Memory B cell (primary cell): ENCODE data around the gene ADCY9.
"Not testable (repeated sequence)": the region's sequence is repeated elsewhere in the genome, so short reads cannot be mapped to it uniquely, and the experiment has no call there.

Source experiments
- ATAC-seq: fragments of 150-1000 bp; cut with Tn5 transposase; 2 replicates; pipeline ENCODE4 v1.10.0; 2021; ENCODE audit warnings: low read depth, mild to moderate bottlenecking, moderate library complexity
- DNase-seq, 2 donors: peaks; one replicate each; pipeline ENCODE4 v3.0.0; 2022; ENCODE audit warnings: low spot score in 2 of 2
- H3K27ac Mint-ChIP-seq: one replicate; pipeline ENCODE4 v1.8.0; 2022; ENCODE audit warnings: mild to moderate bottlenecking, moderate library complexity, mixed read lengths
- H3K27me3 Mint-ChIP-seq: one replicate; pipeline ENCODE4 v1.8.0; 2022; ENCODE audit warnings: mixed read lengths
- H3K36me3 Mint-ChIP-seq: one replicate; pipeline ENCODE4 v1.8.0; 2022; ENCODE audit warnings: mild to moderate bottlenecking, mixed read lengths
- H3K4me1 Mint-ChIP-seq: one replicate; pipeline ENCODE4 v1.8.0; 2022; ENCODE audit warnings: mixed read lengths
- H3K4me3 Mint-ChIP-seq: one replicate; pipeline ENCODE4 v1.8.0; 2022; ENCODE audit warnings: mild to moderate bottlenecking, moderate library complexity, mixed read lengths
- H3K9me3 Mint-ChIP-seq: one replicate; pipeline ENCODE4 v1.8.0; 2022; ENCODE audit warnings: mixed read lengths

The ADCY9 gene

GRCh38 chr16:3945751-3946603, 170.3 kb downstream of the ADCY9 start:
- DNase-seq (no peak), ATAC-seq (no peak)
- H3K9me3 Mint-ChIP-seq: peaks cover 2% of the 10 kb centered on the region
- H3K27me3 Mint-ChIP-seq: peaks cover 6% of the 10 kb centered on the region
- no peaks in the 10 kb centered on the region for H3K36me3 Mint-ChIP-seq
- peaks cover 2% of the 10 kb centered on the region for H3K4me1 Mint-ChIP-seq
- H3K27ac Mint-ChIP-seq: no peak overlapping the region
- H3K4me3 Mint-ChIP-seq: no peak overlapping the region

GRCh38 chr16:3944457-3944856, 171.8 kb downstream of the ADCY9 start:
- not testable (repeated sequence) for DNase-seq, H3K9me3 Mint-ChIP-seq, H3K27me3 Mint-ChIP-seq, ATAC-seq, H3K27ac Mint-ChIP-seq, H3K4me3 Mint-ChIP-seq, H3K36me3 Mint-ChIP-seq, H3K4me1 Mint-ChIP-seq

DNA sequence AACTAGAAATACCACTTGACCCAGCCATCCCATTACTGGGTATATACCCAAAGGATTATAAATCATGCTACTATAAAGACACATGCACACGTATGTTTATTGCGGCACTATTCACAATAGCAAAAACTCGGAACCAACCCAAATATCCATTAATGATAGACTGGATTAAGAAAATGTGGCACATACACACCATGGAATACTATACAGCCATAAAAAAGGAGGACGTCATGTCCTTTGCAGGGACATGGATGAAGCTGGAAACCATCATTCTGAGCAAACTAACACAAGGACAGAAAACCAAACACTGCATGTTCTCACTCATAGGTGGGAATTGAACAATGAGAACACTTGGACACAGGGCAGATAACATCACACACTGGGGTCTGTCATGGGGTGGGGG, 174.1 kb downstream of the ADCY9 start:
- H3K27me3 Mint-ChIP-seq, H3K4me1 Mint-ChIP-seq, ATAC-seq, H3K4me3 Mint-ChIP-seq, H3K36me3 Mint-ChIP-seq, H3K9me3 Mint-ChIP-seq, H3K27ac Mint-ChIP-seq, DNase-seq: not testable (repeated sequence)

GRCh38 chr16:3938843-3939624, 177.2 kb downstream of the ADCY9 start:
- DNase-seq (peak; percentile 65 to 76), ATAC-seq (peak; percentile 80)
- H3K4me1 Mint-ChIP-seq: peaks cover 3% of the 10 kb centered on the region
- peaks cover 2% of the 10 kb centered on the region for H3K9me3 Mint-ChIP-seq
- no peak overlapping the region for H3K27ac Mint-ChIP-seq
- no peaks in the 10 kb centered on the region for H3K36me3 Mint-ChIP-seq
- peaks cover 9% of the 10 kb centered on the region for H3K27me3 Mint-ChIP-seq
- no peak overlapping the region for H3K4me3 Mint-ChIP-seq

DNA sequence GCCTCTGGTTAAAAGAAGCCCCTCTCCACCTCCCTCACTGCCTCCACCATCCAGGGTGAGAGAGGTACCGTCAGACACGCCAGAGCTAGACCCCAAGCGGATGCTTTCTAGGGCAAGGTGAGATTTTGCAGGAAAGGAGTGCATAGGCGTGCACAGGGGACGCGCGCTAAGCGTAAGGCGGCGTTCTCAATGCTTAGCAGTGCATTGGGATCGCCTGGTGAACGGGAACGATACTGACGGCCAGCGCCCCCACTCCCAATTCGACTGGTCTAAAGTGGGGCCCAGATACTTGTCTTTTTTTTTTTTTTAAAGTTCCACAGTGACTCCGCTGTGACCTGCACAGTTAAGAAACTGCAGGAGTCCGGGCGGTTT, 177.8 kb downstream of the ADCY9 start:
- Mint-ChIP-seq H3K4me3 (no peak overlapping the region), H3K27me3 (peaks cover 9% of the 10 kb centered on the region), H3K9me3 (peaks cover 2% of the 10 kb centered on the region), H3K4me1 (peaks cover 3% of the 10 kb centered on the region), H3K27ac (no peak overlapping the region), H3K36me3 (no peaks in the 10 kb centered on the region)
- ATAC-seq: no peak
- DNase-seq: no peak

GRCh38 chr16:3937066-3937875, 179.0 kb downstream of the ADCY9 start:
- peaks cover 9% of the 10 kb centered on the region for H3K27me3 Mint-ChIP-seq
- DNase-seq (no peak), ATAC-seq (no peak)
- peaks cover 3% of the 10 kb centered on the region for H3K4me1 Mint-ChIP-seq
- peaks cover 2% of the 10 kb centered on the region for H3K9me3 Mint-ChIP-seq
- H3K27ac Mint-ChIP-seq: no peak overlapping the region
- H3K4me3 Mint-ChIP-seq: no peak overlapping the region
- no peaks in the 10 kb centered on the region for H3K36me3 Mint-ChIP-seq

GRCh38 chr16:3935921-3936320, 180.3 kb downstream of the ADCY9 start:
- H3K27ac Mint-ChIP-seq: no peak overlapping the region
- DNase-seq: no peak

DNA sequence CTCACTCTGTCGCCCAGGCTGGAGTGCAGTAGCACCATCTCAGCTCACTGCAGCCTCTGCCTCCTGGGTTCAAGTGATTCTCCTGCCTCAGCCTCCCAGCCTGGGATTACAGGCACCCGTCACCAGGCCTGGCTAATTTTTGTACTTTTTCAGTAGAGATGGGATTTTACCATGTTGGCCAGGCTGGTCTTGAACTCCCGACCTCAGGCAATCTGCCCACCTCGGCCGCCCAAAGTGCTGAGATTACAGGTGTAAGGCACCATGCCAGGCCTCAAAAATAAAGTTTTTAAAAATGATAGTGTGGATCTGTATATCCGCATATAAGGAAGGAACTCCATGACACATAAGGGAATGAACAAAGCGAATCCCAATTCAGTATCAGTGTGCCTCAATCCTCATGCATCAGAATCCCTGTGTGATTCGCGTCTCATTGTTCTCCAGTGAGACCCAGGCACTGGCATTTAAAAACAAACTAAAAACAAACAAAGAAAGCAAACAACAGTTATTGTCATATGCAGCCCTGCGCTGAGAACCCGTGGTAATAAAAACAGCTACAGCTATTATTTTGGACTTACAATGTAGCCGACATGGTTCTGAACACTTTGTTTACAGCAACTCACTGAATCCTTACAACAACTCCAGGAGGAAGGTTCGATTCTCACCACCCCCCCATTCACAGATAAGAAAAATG, 181.6 kb downstream of the ADCY9 start:
- Mint-ChIP-seq H3K27me3 (peaks cover 9% of the 10 kb centered on the region), H3K27ac (no peak overlapping the region), H3K9me3 (no peaks in the 10 kb centered on the region), H3K4me3 (no peak overlapping the region), H3K4me1 (peaks cover 3% of the 10 kb centered on the region), H3K36me3 (no peaks in the 10 kb centered on the region)
- no peak for ATAC-seq
- no peak for DNase-seq

More at GRCh38 chr16:3935921-3936320, 180.3 kb downstream of the ADCY9 start:
- no peak for ATAC-seq
- peaks cover 9% of the 10 kb centered on the region for H3K27me3 Mint-ChIP-seq
- no peaks in the 10 kb centered on the region for H3K9me3 Mint-ChIP-seq
- H3K4me1 Mint-ChIP-seq: peaks cover 3% of the 10 kb centered on the region
- no peak overlapping the region for H3K4me3 Mint-ChIP-seq
- H3K36me3 Mint-ChIP-seq: no peaks in the 10 kb centered on the region

GRCh38 chr16:3927147-3927546, 189.1 kb downstream of the ADCY9 start:
- not testable (repeated sequence) for H3K4me1 Mint-ChIP-seq, H3K27ac Mint-ChIP-seq, H3K36me3 Mint-ChIP-seq, H3K27me3 Mint-ChIP-seq, H3K9me3 Mint-ChIP-seq, ATAC-seq, H3K4me3 Mint-ChIP-seq, DNase-seq

DNA sequence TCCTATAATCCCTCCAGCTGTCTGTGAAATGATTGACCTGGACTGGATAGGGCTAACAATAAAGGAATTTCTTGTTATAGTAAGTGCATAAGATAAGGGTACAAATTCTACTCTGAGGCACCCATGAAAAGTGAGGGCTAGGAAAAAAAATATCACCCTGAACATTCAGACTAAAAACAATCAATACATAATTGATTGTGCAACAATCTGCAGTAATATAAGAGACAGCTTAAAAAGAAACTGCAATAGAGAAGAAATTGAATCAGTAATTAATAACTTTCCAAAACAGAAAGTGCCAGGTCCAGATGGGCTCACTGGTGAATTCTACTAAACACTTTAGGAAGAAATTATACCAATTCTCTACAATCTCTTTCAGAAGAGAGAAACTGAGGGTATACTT, 191.5 kb downstream of the ADCY9 start:
- H3K27ac Mint-ChIP-seq: no peak overlapping the region
- H3K36me3 Mint-ChIP-seq: peaks cover 2% of the 10 kb centered on the region
- H3K9me3 Mint-ChIP-seq: no peaks in the 10 kb centered on the region
- H3K4me1 Mint-ChIP-seq: no peaks in the 10 kb centered on the region
- DNase-seq (no peak), ATAC-seq (no peak)
- no peak overlapping the region for H3K4me3 Mint-ChIP-seq
- peaks cover 11% of the 10 kb centered on the region for H3K27me3 Mint-ChIP-seq

DNA sequence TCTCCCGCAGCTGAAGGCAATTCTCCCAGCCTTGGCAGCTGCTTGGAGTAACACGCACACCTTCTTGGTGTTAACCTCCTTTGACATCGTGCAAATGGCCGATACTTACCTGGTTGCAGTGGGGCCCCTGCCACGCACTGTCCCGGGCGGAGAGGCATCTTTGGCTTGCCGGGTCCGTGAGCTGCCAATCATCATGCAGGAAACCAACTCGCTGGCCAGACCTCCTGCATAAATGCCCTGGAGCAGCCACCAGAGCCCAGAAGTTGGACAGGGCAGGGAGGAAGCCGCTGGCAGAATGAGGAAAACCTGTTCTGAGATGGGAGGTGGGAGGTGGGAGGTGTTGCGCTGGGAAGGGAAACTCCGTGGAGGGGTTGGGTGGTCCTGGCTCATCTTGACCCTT, 194.0 kb downstream of the ADCY9 start:
- H3K27me3 Mint-ChIP-seq: peaks cover 15% of the 10 kb centered on the region
- H3K36me3 Mint-ChIP-seq: peaks cover 6% of the 10 kb centered on the region
- no peak overlapping the region for H3K27ac Mint-ChIP-seq
- peaks cover 9% of the 10 kb centered on the region for H3K9me3 Mint-ChIP-seq
- DNase-seq (no peak), ATAC-seq (no peak)
- H3K4me3 Mint-ChIP-seq: no peak overlapping the region
- no peaks in the 10 kb centered on the region for H3K4me1 Mint-ChIP-seq

- ATAC-seq (no peak), DNase-seq (no peak)
- no peak overlapping the region for H3K4me3 Mint-ChIP-seq
- H3K27ac Mint-ChIP-seq: no peak overlapping the region
- no peaks in the 10 kb centered on the region for H3K4me1 Mint-ChIP-seq
- H3K36me3 Mint-ChIP-seq: peaks cover 6% of the 10 kb centered on the region
- H3K27me3 Mint-ChIP-seq: peaks cover 13% of the 10 kb centered on the region
- peaks cover 9% of the 10 kb centered on the region for H3K9me3 Mint-ChIP-seq
Observed at GRCh38 chr16:3920206-3920605, 196.0 kb downstream of the ADCY9 start.

GRCh38 chr16:3919413-3919812, 196.8 kb downstream of the ADCY9 start:
- no peak for DNase-seq
- Mint-ChIP-seq H3K4me3 (no peak overlapping the region), H3K9me3 (peaks cover 9% of the 10 kb centered on the region), H3K4me1 (no peaks in the 10 kb centered on the region), H3K36me3 (peaks cover 6% of the 10 kb centered on the region), H3K27ac (no peak overlapping the region), H3K27me3 (peaks cover 13% of the 10 kb centered on the region)
- no peak for ATAC-seq
